ENCODE data around the gene AGXT2. TPM values are rescaled to one million over a fixed set of nuclear protein-coding genes. Genes with fewer than 3 reads are reported as not detected.

AGXT2 gene
- total RNA-seq, 4 donors from 2014 or later, result not detected

GRCh38 chr5:35066260-35066795 is 18.6 kb upstream of the AGXT2 start:
- TF ChIP-seq CTCF (IDR thresholded peaks at IDR 0.05), result no peak
- no peak for TF ChIP-seq POLR2A (IDR thresholded peaks at IDR 0.05)
- Histone ChIP-seq H3K9me3 (no peaks in the 10 kb centered on the region), H3K4me1 (no peaks in the 10 kb centered on the region), H3K4me3 (no peak overlapping the region), H3K27me3 (no peaks in the 10 kb centered on the region), H3K27ac (no peak overlapping the region), H3K36me3 (no peaks in the 10 kb centered on the region)
- WGBS, 2 donors, result 88 to 95% methylated on average over 5 of the region's 5 CpGs
- no peak for DNase-seq
- intact Hi-C loops (cut with DNase I), result no loop called here

- TF ChIP-seq POLR2A (IDR thresholded peaks at IDR 0.05), result no peak
- no peak for TF ChIP-seq CTCF (IDR thresholded peaks at IDR 0.05)
- Histone ChIP-seq H3K27ac (no peak overlapping the region), H3K36me3 (no peaks in the 10 kb centered on the region), H3K4me1 (no peaks in the 10 kb centered on the region), H3K9me3 (no peaks in the 10 kb centered on the region), H3K4me3 (no peak overlapping the region), H3K27me3 (no peaks in the 10 kb centered on the region)
- 79 to 81% methylated on average over 4 of the region's 4 CpGs for WGBS, 2 donors
- no peak for DNase-seq
- intact Hi-C loops (cut with DNase I), result no loop called here
These were observed 15.7 kb upstream of the AGXT2 start for GRCh38 chr5:35063414-35063813.

GRCh38 chr5:35061211-35061770 is 13.5 kb upstream of the AGXT2 start:
- WGBS, 2 donors, result 75 to 86% methylated on average over 2 of the region's 2 CpGs
- H3K27me3 ChIP-seq, result no peaks in the 10 kb centered on the region
- TF ChIP-seq POLR2A (IDR thresholded peaks at IDR 0.05) (no peak), CTCF (IDR thresholded peaks at IDR 0.05) (no peak)
- no peaks in the 10 kb centered on the region for H3K36me3 ChIP-seq
- intact Hi-C loops (cut with DNase I), result no loop called here
- no peaks in the 10 kb centered on the region for H3K9me3 ChIP-seq
- no peak for DNase-seq
- H3K4me1 ChIP-seq, result no peaks in the 10 kb centered on the region
- H3K4me3 ChIP-seq, result no peak overlapping the region
- no peak overlapping the region for H3K27ac ChIP-seq

GRCh38 chr5:35060236-35060635 is 12.5 kb upstream of the AGXT2 start:
- TF ChIP-seq CTCF (IDR thresholded peaks at IDR 0.05) (no peak), POLR2A (IDR thresholded peaks at IDR 0.05) (no peak)
- H3K36me3 ChIP-seq, result no peaks in the 10 kb centered on the region
- WGBS, 2 donors, result 56 to 68% methylated on average over 2 of the region's 2 CpGs
- H3K4me3 ChIP-seq, result no peak overlapping the region
- intact Hi-C loops (cut with DNase I), result no loop called here
- DNase-seq, result no peak
- no peaks in the 10 kb centered on the region for H3K4me1 ChIP-seq
- no peaks in the 10 kb centered on the region for H3K27me3 ChIP-seq
- H3K9me3 ChIP-seq, result no peaks in the 10 kb centered on the region
- H3K27ac ChIP-seq, result no peak overlapping the region

GRCh38 chr5:35059251-35059650 is 11.5 kb upstream of the AGXT2 start:
- intact Hi-C loops (cut with DNase I), result no loop called here
- no peak for TF ChIP-seq CTCF (IDR thresholded peaks at IDR 0.05)
- TF ChIP-seq POLR2A (IDR thresholded peaks at IDR 0.05), result no peak

More at GRCh38 chr5:35059251-35059650, 11.5 kb upstream of the AGXT2 start:
- DNase-seq, result no peak
- Histone ChIP-seq H3K4me1 (no peaks in the 10 kb centered on the region), H3K36me3 (no peaks in the 10 kb centered on the region), H3K27me3 (no peaks in the 10 kb centered on the region), H3K4me3 (no peak overlapping the region), H3K27ac (no peak overlapping the region), H3K9me3 (no peaks in the 10 kb centered on the region)

Measured in esophagus squamous epithelium (tissue), 5 donors.